HTR-8/SVneo (cell line): Measurements from ENCODE around the gene GABRQ.
"Not testable (repeated sequence)": the region's sequence is repeated elsewhere in the genome, so short reads cannot be mapped to it uniquely, and the experiment has no call there.

Experiments used
- DNase-seq: peaks from one replicate; pipeline ENCODE4 v3.0.0; 2011; ENCODE audit warnings: low spot score, mixed read lengths; ENCODE audit not compliant: insufficient read length
- FAIRE-seq: peaks from 2 replicates; lab custom pipeline; 2011; peaks lifted over from hg19 to GRCh38; lab: Jason Lieb, UNC

Gene GABRQ

GRCh38 chrX:152656087-152656486 is 18.4 kb downstream of the GABRQ start:
- DNase-seq = no peak
- no peak for FAIRE-seq

DNA sequence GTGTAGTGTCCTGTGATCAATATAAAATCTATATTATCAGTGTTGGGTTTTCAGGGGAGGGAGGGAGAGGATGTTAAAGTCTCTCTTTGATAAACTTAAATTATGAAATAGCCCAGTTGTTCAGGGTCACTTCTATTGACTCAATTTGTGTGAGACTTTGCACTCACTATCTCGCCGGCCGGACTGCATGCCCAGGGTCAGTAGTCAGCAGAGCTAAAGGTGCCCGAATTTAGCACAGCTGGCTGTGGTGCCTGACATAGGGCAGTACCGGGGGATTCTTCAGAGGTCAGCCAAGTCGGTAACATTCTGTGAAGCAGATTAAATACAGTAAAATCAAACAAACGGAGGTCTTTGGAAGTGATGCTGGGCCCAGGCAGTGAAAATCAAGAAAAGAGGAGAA is 19.2 kb downstream of the GABRQ start:
- no peak for DNase-seq
- FAIRE-seq = no peak

GRCh38 chrX:152658302-152658701 is 20.6 kb downstream of the GABRQ start:
- no peak for FAIRE-seq
- DNase-seq = no peak

GRCh38 chrX:152663086-152663485 is 25.4 kb downstream of the GABRQ start:
- no peak for DNase-seq
- no peak for FAIRE-seq

- no peak for FAIRE-seq
- DNase-seq = no peak
These were observed 36.4 kb downstream of the GABRQ start for GRCh38 chrX:152674135-152674534.

- DNase-seq, FAIRE-seq: not testable (repeated sequence)
These were observed 37.0 kb downstream of the GABRQ start for GRCh38 chrX:152674652-152675051.

- DNase-seq, FAIRE-seq: not testable (repeated sequence)
These were observed 43.3 kb downstream of the GABRQ start for GRCh38 chrX:152681012-152681411.

DNA sequence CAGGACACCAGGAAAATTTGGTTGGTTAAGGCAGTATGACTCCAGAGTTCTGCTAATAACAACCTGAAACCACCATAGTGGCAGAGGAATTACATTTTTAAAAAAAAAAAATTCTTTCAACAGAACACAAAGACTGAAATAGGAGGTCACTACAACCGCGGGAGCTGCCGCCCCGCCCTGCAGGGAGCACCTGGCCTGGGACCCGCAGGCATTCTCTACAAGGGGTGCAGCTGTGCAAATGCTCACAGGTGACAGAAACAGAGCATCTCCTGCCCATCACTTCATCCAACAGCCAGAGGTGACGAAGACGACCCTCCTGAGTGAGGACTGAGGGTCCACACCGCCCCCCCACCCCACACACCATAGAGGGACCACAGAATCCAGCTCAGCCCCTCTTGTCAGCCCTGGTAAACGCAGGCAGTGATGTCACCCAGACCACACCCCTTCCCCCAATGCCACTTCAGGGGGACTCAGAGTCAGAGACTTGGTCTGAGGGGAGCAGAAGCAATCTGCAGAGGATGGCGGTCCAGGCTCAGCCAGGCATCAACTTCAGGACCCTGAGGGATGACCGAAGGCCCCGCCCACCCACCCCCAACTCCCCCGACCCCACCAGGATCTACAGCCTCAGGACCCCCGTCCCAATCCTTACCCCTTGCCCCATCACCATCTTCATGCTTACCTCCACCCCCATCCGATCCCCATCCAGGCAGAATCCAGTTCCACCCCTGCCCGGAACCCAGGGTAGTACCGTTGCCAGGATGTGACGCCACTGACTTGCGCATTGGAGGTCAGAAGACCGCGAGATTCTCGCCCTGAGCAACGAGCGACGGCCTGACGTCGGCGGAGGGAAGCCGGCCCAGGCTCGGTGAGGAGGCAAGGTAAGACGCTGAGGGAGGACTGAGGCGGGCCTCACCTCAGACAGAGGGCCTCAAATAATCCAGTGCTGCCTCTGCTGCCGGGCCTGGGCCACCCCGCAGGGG is 60.5 kb downstream of the GABRQ start, which contains the start of gene MAGEA3:
TSS of gene MAGEA3 (plus strand) at position 843 of the 980 bp plus-strand sequence. CDS start 2,039 bp downstream, outside the sequence.
- not testable (repeated sequence) for DNase-seq, FAIRE-seq

- not testable (repeated sequence) for DNase-seq, FAIRE-seq
These were observed 62.7 kb downstream of the GABRQ start for GRCh38 chrX:152700390-152700789.

DNA sequence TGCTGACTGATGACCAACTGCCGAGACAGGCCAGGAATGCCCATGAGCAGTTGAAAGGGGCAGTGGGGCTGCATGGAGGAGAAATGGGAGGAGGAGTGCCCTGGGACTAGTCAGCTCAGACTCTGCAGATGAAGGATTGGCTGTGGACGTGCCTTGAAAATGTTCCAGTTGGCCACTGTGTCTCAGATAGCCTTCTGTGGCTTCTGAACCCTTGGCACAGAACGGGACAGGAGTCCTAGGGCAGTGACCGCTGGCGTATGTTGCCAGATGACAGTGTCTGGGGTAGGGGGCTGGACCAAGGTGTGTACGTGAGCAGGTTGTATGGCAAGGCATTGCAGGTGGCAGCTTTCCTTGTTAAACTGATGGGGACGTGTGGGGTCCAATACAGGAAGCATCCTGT is 68.8 kb downstream of the GABRQ start:
- not testable (repeated sequence) for DNase-seq, FAIRE-seq
